A549 treated with CpdA at 1 μM for 4 hours (cell line): ENCODE results near the gene COPZ2. TPM values are rescaled to one million over a fixed set of nuclear protein-coding genes. Genes with fewer than 3 reads are reported as not detected.

ENCODE experiments used
- total RNA-seq: library from RNA; stranded (reverse); fragments of 200-300 nt; extraction: Qiagen RNA extraction; gene quantifications from 5 replicates; pipeline ENCODE4 v1.2.3, GENCODE V29; 2022; ENCODE audit warnings: low read depth

Gene COPZ2
- 14.9 to 18.9 TPM (median 17.5 TPM) in 5 replicates for total RNA-seq

GRCh38 chr17:48037036-48037837 is at the start of gene COPZ2:
Gene COPZ2, minus strand, starts transcription at chr17:48037797. Its CDS starts 20 bp downstream, at chr17:48037777.

GRCh38 chr17:48047741-48048383 is 10.3 kb upstream of the COPZ2 start, which contains the start of gene NFE2L1:
Gene NFE2L1, plus strand, starts transcription at chr17:48048359. Its CDS starts 2,760 bp downstream, at chr17:48051119.

Other genes with a start within 250 kb of the COPZ2 start
- gene OSBPL7, start 216.0 kb downstream of the COPZ2 start, total RNA-seq = 7.2 to 9.4 TPM (median 8.9 TPM) in 5 replicates
- 87.6 to 113 TPM (median 96.3 TPM) in 5 replicates for gene MRPL10, start 206.3 kb downstream of the COPZ2 start, total RNA-seq
- 2.7 to 4.1 TPM (median 3.6 TPM) in 5 replicates for gene LRRC46, start 206.1 kb downstream of the COPZ2 start, total RNA-seq
- gene SCRN2, start 196.5 kb downstream of the COPZ2 start, total RNA-seq = 30.1 to 39.1 TPM (median 34.5 TPM) in 5 replicates
- gene SP6, start 186.6 kb downstream of the COPZ2 start, total RNA-seq = 2.6 to 3.0 TPM (median 2.8 TPM) in 5 replicates
- 15.8 to 17.2 TPM (median 16.7 TPM) in 5 replicates for gene SP2, start 141.6 kb downstream of the COPZ2 start, total RNA-seq
- gene PNPO, start 96.2 kb downstream of the COPZ2 start, total RNA-seq = 20.8 to 23.3 TPM (median 21.6 TPM) in 5 replicates
- 0.08 to 0.20 TPM (median 0.15 TPM) in 4 of 5 replicates, not detected in the other for gene PRR15L, start 79.9 kb downstream of the COPZ2 start, total RNA-seq
- gene CDK5RAP3, start 66.7 kb downstream of the COPZ2 start, total RNA-seq = 104 to 121 TPM (median 107 TPM) in 5 replicates
- gene NFE2L1, start 10.6 kb upstream of the COPZ2 start, total RNA-seq = 103 to 115 TPM (median 110 TPM) in 5 replicates
- 86.2 to 112 TPM (median 90.0 TPM) in 5 replicates for gene CBX1, start 63.7 kb upstream of the COPZ2 start, total RNA-seq
- gene SNX11, start 70.0 kb upstream of the COPZ2 start, total RNA-seq = 26.9 to 29.2 TPM (median 27.5 TPM) in 5 replicates